GM23248 (cell line): Measurements from ENCODE around the gene SKI.

Experiments used
- EZH2 ChIP-seq: fragments of 200-600 bp; sonication (generic); IDR thresholded peaks from 2 replicates; pipeline ENCODE4 v1.6.1; 2018; ENCODE audit warnings: antibody characterized with exemption, mild to moderate bottlenecking; ENCODE audit not compliant: insufficient read depth, poor library complexity, severe bottlenecking
- EZH2phosphoT487 ChIP-seq: fragments of 200-600 bp; sonication (generic); IDR thresholded peaks from 2 replicates; pipeline ENCODE4 v1.6.1; 2018; ENCODE audit warnings: antibody characterized with exemption, moderate library complexity, mild to moderate bottlenecking, low read depth; ENCODE audit not compliant: insufficient read depth

- no peak for TF ChIP-seq EZH2
- no peak for TF ChIP-seq EZH2phosphoT487
Measured at GRCh38 chr1:2206813-2207487, 21.2 kb upstream of the SKI start.
